Testis (tissue), 2 donors: ENCODE results near the gene RASAL1.

Experiments
- POLR2A ChIP-seq: fragments of 450-650 bp; IDR thresholded peaks from one replicate; pipeline ENCODE4 v1.6.1; 2017; ENCODE audit warnings: antibody characterized with exemption, mild to moderate bottlenecking, moderate library complexity
- TF ChIP-seq, protein P1 (sequence below), 3 experiments: fragments of 450-650 bp in 2 of 3; fragments of 200-600 bp in 1 of 3; sonication (generic) in 1 of 3; IDR thresholded peaks; one replicate each; pipeline ENCODE4 v1.5.1; 2016 to 2019; ENCODE audit warnings: antibody characterized with exemption in 3 of 3, mild to moderate bottlenecking in 2 of 3, moderate library complexity in 1 of 3

DNA sequence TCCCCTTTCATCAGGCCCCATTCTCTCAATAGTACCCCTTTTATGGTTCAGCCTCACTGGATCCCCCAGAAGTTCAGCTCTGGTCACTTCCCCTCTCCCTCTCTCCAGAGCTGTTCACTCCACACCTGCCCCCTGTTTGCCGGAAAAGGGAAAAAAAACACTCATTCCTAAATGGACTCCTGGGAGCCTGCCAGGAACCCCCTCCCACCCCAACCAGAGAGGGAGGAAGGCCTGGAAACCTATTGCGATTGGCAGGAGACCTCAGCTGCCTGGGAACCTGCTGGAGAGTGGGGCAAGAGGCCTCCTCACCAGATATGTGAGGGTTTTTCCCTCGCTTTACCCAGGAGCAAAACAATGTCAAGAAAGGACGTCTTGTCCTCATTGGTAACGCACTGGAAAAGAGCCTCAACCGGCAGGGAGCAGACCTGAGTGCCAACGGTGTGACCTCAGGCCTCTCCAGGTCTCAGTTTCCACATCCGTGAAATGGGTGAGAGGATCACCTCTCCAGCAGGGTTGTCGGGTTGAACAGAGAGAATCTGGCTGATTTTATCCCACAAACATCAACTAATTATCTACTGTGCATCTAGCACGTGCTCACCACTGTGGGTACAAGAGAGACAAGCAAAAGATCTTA, 74.4 kb downstream of the RASAL1 start:
- TF ChIP-seq, protein P1, sequence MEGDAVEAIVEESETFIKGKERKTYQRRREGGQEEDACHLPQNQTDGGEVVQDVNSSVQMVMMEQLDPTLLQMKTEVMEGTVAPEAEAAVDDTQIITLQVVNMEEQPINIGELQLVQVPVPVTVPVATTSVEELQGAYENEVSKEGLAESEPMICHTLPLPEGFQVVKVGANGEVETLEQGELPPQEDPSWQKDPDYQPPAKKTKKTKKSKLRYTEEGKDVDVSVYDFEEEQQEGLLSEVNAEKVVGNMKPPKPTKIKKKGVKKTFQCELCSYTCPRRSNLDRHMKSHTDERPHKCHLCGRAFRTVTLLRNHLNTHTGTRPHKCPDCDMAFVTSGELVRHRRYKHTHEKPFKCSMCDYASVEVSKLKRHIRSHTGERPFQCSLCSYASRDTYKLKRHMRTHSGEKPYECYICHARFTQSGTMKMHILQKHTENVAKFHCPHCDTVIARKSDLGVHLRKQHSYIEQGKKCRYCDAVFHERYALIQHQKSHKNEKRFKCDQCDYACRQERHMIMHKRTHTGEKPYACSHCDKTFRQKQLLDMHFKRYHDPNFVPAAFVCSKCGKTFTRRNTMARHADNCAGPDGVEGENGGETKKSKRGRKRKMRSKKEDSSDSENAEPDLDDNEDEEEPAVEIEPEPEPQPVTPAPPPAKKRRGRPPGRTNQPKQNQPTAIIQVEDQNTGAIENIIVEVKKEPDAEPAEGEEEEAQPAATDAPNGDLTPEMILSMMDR (IDR thresholded peaks at IDR 0.05): no peak
- TF ChIP-seq POLR2A: no peak
